ENCODE measurements around the gene TMEM72.

DNA sequence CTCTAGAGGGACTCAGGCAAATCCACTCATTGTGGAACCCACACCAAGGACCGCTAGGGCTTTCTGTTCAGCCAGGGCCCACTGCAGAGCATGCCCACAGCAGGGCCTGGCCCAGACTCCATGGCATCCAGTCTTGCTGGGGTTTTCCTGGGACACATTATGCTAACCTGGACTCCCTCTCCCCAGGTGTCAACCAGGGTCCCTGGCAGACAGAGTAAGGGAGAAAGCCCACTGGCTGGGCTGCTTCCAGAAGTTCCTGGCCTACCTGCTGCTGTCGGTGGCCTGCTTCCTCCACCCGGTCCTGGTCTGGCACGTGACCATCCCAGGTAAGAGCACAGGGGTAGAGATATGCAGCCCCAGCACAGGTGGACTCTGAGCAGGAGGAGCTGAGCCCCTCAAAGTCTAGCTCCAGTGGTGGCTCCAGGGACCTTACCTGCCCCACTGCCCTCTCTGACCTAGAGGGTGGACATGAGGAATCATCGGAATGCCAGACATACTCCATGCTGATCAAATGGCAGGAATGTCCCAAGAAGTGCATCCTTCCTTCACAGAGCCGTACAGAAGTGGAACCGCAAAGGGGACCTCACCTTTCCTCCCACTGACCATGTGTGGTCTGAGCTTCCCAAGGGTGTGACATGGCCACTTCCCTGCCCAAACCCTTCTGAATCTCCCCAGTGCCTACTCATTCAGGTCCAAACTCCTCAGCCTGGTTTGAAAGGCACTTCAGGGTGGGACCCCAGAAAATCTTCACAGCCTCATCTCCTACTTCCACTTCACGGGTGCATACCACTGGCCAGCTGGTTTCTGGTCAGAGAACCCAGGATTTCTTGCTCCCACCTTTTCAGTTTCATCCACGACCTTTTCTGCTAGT is 22.5 kb downstream of the TMEM72 start:
- TF ChIP-seq, protein P1, sequence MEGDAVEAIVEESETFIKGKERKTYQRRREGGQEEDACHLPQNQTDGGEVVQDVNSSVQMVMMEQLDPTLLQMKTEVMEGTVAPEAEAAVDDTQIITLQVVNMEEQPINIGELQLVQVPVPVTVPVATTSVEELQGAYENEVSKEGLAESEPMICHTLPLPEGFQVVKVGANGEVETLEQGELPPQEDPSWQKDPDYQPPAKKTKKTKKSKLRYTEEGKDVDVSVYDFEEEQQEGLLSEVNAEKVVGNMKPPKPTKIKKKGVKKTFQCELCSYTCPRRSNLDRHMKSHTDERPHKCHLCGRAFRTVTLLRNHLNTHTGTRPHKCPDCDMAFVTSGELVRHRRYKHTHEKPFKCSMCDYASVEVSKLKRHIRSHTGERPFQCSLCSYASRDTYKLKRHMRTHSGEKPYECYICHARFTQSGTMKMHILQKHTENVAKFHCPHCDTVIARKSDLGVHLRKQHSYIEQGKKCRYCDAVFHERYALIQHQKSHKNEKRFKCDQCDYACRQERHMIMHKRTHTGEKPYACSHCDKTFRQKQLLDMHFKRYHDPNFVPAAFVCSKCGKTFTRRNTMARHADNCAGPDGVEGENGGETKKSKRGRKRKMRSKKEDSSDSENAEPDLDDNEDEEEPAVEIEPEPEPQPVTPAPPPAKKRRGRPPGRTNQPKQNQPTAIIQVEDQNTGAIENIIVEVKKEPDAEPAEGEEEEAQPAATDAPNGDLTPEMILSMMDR (IDR thresholded peaks at IDR 0.05 in 2 of 3, conservative IDR thresholded peaks at IDR 0.05 in 1 of 3; ENCODE audit: borderline replicate concordance in 1 of 3, insufficient read depth in 1 of 3, low read depth in 2 of 3, low read length in 2 of 3), result no peak
- TF ChIP-seq SP1 (IDR thresholded peaks at IDR 0.05; ENCODE audit: low read depth), result no peak
- TF ChIP-seq, protein P2, sequence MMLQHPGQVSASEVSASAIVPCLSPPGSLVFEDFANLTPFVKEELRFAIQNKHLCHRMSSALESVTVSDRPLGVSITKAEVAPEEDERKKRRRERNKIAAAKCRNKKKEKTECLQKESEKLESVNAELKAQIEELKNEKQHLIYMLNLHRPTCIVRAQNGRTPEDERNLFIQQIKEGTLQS (IDR thresholded peaks at IDR 0.05), result no peak
- no peak for TF ChIP-seq YY1 (IDR thresholded peaks at IDR 0.05; ENCODE audit: extremely low read depth, insufficient replicate concordance, low read depth, low read length)
- TF ChIP-seq, protein P3, sequence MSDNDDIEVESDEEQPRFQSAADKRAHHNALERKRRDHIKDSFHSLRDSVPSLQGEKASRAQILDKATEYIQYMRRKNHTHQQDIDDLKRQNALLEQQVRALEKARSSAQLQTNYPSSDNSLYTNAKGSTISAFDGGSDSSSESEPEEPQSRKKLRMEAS (IDR thresholded peaks at IDR 0.05), result no peak
- no peak for TF ChIP-seq JUND (IDR thresholded peaks at IDR 0.05)
- TF ChIP-seq EZH2 (IDR thresholded peaks at IDR 0.05), result no peak
- TF ChIP-seq POLR2A (IDR thresholded peaks at IDR 0.05; ENCODE audit: borderline replicate concordance, extremely low read depth, insufficient read depth, insufficient read length), result no peak
- TF ChIP-seq TCF7L2 (IDR thresholded peaks at IDR 0.05; ENCODE audit: borderline replicate concordance, extremely low read depth, insufficient read depth, insufficient read length), result no peak
- TF ChIP-seq, protein P4, sequence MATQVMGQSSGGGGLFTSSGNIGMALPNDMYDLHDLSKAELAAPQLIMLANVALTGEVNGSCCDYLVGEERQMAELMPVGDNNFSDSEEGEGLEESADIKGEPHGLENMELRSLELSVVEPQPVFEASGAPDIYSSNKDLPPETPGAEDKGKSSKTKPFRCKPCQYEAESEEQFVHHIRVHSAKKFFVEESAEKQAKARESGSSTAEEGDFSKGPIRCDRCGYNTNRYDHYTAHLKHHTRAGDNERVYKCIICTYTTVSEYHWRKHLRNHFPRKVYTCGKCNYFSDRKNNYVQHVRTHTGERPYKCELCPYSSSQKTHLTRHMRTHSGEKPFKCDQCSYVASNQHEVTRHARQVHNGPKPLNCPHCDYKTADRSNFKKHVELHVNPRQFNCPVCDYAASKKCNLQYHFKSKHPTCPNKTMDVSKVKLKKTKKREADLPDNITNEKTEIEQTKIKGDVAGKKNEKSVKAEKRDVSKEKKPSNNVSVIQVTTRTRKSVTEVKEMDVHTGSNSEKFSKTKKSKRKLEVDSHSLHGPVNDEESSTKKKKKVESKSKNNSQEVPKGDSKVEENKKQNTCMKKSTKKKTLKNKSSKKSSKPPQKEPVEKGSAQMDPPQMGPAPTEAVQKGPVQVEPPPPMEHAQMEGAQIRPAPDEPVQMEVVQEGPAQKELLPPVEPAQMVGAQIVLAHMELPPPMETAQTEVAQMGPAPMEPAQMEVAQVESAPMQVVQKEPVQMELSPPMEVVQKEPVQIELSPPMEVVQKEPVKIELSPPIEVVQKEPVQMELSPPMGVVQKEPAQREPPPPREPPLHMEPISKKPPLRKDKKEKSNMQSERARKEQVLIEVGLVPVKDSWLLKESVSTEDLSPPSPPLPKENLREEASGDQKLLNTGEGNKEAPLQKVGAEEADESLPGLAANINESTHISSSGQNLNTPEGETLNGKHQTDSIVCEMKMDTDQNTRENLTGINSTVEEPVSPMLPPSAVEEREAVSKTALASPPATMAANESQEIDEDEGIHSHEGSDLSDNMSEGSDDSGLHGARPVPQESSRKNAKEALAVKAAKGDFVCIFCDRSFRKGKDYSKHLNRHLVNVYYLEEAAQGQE (IDR thresholded peaks at IDR 0.05; ENCODE audit: low read depth), result no peak
- no peak for TF ChIP-seq ELF1 (IDR thresholded peaks at IDR 0.05; ENCODE audit: borderline replicate concordance, low read depth)

Measured in HCT116 (cell line).